GM19372 (cell line): ENCODE results near the gene APP.

Experiments
- ATAC-seq: cut with Tn5 transposase; IDR thresholded peaks from one replicate; pipeline ENCODE4 v1.9.1; 2021; ENCODE audit warnings: mild to moderate bottlenecking, low read depth, moderate library complexity; ENCODE audit not compliant: unreplicated experiment

APP gene

GRCh38 chr21:26130249-26130881, 40.2 kb downstream of the APP start:
- no peak for ATAC-seq

GRCh38 chr21:26127918-26128317, 42.7 kb downstream of the APP start:
- no peak for ATAC-seq

DNA sequence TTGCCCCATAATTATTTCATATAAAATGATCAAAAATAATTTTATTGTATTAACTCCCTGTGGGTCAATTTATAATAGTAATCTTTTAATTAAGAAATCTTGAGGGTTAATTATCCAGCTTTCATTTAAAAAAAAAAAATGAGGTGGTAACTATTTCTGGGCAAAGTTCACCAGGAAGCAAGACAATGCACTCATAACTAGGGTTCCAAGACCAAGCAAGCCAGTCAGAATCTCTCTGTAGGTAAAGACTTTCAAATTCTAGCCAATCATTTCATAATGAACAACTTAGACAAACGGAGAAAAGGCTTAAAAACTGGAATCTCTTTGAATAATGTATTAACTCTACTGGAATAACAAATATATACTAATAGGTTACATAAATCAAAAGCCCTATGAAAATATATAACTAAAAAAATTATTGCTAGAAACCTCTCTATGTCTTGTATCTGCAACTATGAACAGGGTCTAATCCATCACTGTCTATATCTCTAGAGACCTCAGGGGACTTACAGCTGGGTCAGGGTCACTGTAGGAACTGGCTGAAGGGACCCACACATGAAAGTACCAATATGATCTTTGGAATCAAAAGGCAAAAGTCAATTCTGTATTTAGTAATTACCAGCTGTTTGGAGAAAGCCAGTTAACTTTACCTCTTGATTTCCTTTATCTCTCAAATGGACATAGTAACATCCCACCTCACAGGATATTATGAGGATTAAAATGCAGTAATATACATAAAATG, 43.3 kb downstream of the APP start:
- no peak for ATAC-seq

GRCh38 chr21:26126168-26126553, 44.4 kb downstream of the APP start:
- ATAC-seq = no peak

DNA sequence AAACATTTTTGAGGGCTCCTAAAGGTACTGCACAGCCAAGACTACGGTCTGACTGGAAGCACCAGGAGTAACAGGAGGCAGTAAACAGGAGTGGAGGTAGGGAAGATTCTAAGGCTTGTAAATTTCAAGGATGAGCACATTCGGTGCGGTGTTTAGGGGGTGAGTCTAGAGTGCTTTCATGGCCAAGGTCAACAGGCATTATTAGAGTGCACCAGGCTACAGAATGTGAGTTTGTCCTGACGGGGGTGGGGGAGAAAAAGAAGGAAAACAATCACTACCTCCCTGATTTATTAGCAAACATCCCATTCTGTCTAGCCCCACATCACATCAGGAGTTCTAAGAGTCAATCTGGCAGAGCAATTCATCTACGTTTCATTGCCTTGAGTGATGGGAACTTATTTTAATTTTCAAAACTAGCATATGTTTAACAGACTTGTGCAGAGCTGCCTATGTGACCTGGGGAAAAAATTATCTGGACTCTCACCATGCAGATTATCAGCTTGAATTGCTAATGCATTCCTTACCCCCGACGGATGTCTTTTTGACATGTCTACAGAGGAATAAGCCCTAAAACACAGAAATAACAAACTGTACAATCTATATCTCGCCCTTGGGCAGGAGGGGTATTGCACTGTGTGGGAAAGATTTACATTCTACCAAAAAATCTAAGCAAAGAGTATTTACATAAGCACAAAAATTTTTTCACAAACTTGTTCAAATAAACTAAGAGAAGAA, 45.0 kb downstream of the APP start:
- ATAC-seq = no peak

- no peak for ATAC-seq
Measured at GRCh38 chr21:26124896-26125295, 45.7 kb downstream of the APP start.

DNA sequence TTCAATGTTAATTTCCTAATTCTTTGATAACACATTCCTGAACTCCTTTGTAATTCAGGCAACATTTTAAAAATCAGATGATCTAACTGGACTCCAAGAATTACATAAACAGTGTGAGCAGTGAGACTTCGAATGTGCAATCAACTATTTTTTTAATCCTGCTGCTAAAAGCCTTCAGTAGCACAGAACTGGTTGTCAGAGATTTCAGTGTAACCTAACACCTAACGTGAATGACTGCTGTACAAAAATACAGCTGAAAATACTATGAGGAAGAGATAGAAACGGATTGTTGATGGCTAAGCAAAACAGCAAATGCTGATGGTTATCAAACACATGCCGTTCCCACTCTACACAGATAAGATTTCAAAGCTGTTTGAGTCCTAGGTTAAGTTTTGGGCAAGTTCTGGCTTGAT, 46.1 kb downstream of the APP start:
- ATAC-seq = no peak

DNA sequence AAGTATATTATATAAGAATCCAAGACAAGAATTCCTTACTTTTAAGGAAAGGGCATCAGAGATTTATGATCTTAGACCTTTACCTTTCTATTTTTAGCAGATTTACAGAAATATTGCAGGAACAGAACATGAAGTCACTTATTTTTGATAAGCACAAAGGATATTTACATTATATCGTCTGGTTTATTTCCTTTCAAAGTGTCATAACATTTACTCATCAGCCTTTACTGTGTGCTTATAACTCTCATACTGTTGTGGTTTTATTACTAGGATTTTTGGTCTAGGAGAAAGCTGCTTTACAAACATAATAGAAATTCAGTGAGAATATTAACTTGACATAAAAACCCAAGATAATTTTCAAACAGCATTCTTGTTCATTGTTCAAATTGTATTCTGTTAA, 47.6 kb downstream of the APP start:
- no peak for ATAC-seq

DNA sequence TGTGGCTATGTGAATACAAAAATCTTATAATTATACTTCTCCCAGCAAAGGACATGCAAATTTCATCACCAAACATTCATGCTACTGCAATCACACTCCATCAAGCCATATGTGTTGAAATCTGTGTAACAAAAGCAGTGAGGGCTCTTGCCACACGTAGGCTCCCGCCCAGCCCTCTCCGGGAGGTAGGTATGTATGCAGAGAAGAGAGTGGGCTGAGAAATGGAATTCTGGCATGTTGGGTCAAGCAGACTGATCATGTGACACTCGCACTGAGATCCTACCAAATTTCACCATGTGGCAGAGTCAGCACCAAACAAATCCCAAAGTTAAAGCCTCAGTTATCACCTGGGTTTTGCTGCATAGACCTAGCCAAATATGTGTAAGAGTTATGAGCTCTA, 49.7 kb downstream of the APP start:
- ATAC-seq = no peak

DNA sequence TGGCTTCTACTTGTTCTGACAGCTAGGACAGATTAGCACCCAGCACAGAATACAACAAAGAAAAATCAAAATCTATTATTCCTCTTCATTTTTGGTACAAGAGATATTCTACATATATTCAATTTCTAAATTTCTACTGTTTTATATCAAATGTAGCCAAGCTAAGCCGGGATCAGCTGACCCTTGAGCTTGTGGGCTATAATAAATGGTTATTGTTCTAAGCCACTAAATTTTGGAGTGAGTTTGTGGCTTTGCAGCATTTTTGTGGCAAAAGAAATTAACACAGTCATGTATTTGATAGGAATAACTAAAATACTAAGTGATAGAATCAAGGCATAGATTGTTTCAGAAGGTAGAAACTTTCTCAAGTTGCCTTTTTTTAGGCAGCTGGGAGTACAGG, 50.7 kb downstream of the APP start:
- ATAC-seq = no peak

GRCh38 chr21:26118938-26119540, 51.5 kb downstream of the APP start:
- ATAC-seq = no peak

DNA sequence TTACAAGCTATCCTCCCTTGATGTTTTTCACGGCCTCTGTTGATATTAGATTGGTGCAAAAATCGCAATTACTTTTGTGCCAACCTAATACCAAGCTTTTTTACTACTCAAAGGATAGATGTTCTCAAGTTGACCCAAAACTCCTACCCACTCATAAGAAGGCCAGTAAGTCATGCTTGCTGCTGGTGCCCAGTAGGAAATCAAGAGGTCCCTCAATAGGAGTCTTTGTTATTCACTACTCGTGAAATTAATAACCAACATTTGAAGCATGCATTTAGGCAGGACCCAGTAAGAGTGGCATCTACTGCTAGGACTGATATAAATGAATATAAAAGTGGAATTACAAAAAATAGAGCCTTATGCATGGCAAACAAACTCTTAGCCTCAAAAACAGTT, 52.6 kb downstream of the APP start:
- ATAC-seq = no peak

- peak; percentile 55 for ATAC-seq
Measured at GRCh38 chr21:26117324-26117971, 53.1 kb downstream of the APP start.

DNA sequence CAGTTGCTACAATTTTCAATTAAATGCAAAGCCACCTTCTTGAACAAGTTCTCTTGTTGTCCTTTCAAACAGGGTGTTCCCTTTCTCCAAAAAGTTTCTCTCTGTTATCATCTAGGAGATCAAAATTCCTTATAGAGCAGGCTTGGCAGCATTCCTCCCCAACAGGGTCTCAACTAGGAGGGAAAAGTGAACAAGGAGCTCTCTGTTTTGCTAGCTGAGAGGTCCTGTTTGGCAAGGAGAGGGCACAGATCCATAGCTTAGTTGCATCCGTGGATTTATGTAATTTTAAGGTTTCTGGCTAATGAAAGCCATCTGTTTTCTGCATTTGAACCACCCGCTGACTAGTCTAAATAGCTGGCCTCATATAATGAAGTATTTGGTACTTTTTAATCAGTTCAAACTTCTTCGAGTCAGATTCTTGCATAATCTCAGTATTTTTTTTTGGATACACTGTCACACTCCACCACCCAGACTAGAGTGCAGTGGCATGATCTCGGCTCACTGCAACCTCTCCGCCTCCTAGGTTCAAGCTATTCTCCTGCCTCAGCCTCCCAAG, 54.0 kb downstream of the APP start:
- no peak for ATAC-seq

DNA sequence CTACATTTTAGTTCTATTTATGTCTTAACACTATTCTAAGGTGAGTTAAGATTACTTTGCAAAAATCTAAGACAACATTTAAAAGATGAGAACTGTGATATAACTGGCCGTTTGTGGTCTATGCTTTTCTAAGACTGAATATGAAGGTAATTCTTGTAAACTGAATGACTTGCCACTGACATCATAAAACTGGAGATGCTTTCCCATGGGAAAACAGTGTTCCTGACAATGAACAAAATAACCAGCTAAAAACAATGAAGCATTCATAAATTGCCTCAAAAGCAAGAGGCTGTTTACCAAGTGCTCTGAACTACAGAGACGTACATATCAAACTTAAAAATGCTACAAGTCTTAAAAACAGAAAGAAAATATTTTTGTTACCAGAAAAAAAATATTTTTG, 54.7 kb downstream of the APP start:
- no peak for ATAC-seq

- no peak for ATAC-seq
Measured at GRCh38 chr21:26115305-26115704, 55.3 kb downstream of the APP start.

DNA sequence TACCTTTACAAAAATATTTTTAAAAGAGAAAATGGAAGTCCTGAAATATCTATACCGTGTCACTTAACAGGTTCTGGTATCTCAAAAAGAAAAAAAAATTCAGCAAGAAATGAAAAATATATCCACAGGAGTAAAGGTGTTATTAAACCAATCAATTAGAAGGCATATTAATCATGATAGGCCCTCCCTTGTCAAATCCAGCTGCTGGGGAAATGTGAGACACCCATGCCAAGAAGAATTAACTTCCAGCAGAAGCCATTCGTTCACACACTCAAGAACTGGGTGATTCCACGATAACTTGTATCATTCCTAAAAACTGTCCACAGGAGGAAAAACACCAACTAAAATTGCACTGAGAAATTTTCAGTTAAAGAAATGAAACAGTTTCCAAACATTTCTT, 57.6 kb downstream of the APP start:
- ATAC-seq = no peak

- ATAC-seq = no peak
Measured at GRCh38 chr21:26112127-26112742, 58.3 kb downstream of the APP start.

DNA sequence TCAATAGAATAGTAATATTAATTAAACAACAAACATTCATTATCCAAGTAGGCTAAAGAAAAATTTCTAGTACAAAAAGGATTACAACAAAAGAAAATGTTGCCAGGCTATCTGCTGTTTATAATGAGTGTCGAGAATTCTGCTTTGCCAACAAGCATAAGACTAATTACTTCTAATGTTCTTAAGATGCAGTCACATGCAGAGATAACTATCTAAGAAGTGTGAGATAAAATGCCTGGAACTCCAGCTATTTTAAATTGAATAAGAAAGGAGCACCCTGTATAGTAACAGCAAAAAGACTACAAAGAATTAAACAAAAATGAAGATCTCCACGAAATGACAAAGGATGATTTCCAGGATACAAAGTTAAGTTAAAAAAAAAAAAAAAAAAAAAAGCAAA, 59.9 kb downstream of the APP start:
- no peak for ATAC-seq

DNA sequence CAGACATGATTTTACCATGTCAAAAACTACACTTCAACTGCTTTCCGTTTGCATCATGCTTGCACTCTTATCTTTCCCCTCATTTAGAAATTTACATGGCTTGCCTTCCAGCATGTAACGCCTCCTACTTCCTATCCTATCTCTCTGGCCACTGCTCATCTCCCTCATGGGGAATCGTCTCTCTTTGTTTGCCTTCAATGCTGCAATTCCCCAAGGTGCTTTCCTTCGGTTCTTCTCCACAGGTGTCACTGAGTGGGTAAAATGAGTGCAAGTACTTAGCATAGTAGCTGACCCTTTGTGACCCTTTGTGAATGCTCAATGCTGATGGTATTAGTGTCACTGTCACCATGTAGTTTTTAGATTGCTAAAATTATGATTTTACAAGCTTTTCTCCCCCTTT, 63.1 kb downstream of the APP start:
- ATAC-seq = no peak
